ENCODE data around the gene OR10A2.

DNA sequence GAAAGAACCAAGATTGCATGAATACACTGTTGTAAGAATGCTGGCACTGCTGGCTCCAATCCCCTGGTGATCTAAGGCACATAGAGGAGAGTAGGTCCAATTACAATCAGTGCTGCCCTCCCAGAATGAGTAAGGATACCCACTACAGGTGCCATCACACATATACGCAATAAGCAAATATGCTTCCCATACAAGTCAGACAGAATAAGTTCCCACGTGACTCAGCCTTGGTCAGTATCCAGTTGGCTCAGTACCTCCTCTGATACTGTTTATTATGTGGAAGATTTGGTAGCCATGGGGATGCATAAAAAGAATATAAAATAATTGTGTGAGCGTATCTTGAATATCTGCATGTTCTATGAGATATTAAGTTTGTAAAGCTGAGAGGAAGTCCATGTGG is 49.1 kb downstream of the OR10A2 start:
- TF ChIP-seq, protein P1, sequence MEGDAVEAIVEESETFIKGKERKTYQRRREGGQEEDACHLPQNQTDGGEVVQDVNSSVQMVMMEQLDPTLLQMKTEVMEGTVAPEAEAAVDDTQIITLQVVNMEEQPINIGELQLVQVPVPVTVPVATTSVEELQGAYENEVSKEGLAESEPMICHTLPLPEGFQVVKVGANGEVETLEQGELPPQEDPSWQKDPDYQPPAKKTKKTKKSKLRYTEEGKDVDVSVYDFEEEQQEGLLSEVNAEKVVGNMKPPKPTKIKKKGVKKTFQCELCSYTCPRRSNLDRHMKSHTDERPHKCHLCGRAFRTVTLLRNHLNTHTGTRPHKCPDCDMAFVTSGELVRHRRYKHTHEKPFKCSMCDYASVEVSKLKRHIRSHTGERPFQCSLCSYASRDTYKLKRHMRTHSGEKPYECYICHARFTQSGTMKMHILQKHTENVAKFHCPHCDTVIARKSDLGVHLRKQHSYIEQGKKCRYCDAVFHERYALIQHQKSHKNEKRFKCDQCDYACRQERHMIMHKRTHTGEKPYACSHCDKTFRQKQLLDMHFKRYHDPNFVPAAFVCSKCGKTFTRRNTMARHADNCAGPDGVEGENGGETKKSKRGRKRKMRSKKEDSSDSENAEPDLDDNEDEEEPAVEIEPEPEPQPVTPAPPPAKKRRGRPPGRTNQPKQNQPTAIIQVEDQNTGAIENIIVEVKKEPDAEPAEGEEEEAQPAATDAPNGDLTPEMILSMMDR (conservative IDR thresholded peaks at IDR 0.05; ENCODE audit: low read length) = no peak
- no peak for TF ChIP-seq EZH2phosphoT487 (IDR thresholded peaks at IDR 0.05; ENCODE audit: borderline replicate concordance, low read depth, low read length)

All from OCI-LY7 (cell line).